Globus pallidus (tissue), 1 donor: ENCODE data around the gene DDX3X.
A peak's percentile ranks its signal among the peaks of the same experiment; 100 is the strongest.
"Not testable (repeated sequence)": the region's sequence is repeated elsewhere in the genome, so short reads cannot be mapped to it uniquely, and the experiment has no call there.

Experiments used
- DNase-seq: peaks from one replicate; pipeline ENCODE4 v3.0.0-alpha.2; 2015; ENCODE audit warnings: low spot score

Gene DDX3X

DNA sequence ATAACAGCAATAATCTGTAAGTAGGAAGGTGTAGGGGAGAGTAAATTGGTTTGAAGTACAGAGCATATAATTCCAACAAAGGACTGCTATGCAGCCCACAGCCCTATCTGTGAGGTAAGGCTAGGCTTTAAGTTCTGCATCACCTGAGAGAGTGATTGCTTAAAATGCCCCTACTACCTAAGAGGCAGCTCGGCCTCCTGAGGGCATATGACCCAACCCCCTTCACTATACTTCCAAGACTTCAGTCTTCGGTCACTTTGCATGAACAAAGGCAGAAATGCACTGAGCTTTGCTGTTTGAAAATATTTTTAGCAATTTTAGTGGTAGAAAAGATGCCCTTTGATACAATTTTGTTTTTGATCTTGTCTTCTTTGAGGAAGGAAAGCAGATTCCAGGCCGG lies 4.9 kb upstream of the DDX3X start:
- DNase-seq, result no peak

DNA sequence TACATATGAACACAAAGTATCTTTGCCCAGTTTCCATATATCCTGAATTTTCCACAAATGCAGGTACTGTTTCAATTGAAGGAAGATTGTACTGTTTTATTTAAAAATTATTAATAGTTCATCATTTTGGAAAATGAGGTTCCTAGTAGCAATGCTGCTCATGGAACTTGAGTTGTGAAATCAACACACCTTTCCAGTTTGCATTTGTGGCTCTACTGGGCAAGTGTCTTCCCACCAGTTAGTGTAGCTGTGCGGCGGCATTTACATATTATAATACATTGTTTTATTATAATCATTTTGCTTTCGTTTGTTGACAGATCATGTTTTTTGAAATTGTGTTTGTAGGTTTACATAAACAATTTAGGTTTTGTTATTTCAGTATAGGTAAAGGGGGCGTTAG lies 2.0 kb upstream of the DDX3X start:
- no peak for DNase-seq

DNA sequence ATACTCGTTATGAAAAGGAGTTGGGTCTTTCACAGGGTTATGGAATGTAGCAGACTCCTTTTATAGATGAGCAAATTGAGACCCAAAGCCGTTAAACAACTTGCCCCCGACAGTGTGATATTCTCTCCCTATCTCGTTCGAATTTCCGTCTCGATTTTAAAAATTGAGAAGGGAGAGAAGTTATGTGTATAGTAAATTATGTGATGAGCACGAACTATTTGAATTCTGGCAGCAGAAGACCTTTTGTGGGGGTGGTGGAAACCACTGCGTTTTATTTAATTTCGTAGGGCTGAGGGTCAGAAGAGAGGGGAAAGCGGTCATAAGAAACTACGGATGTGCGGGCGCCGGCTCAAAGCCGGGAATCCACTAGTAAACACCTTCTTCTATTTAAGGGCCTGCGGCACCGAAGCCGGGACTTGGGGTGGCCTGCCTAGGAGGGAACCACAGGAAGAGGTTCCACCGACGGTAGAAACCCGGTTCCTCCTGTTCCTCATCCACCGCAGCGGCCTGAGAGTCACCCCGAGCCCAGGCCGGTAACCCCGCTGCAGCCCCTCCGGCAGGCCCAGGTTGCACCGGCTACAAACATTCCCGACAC lies 1.5 kb upstream of the DDX3X start:
- peak; percentile 32 for DNase-seq

DNA sequence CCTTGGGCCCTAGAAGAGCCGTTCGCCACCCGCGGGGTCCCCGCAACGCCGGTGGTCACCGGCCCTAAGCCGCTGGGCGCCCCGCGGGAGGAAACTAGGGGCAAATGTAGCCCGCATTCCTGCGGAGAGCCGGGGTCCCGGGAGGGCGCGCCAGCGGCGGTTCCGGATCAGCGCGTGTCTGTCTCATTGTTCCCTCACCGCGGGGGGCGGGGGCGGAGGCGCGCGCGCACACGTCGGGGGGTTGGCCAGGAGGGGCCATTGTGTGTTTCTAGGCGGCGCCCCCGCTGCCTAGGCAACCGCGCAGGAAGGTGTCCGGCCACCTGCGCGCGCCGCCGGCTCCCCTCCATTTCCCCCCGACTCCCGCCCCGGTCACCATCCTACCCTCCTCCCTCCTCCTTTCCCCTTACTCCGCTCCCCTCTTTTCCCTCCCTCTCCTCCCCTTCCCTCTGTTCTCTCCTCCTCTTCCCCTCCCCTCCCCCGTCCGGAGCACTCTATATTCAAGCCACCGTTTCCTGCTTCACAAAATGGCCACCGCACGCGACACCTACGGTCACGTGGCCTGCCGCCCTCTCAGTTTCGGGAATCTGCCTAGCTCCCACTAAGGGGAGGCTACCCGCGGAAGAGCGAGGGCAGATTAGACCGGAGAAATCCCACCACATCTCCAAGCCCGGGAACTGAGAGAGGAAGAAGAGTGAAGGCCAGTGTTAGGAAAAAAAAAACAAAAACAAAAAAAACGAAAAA lies 789 bp upstream of the DDX3X start:
- DNase-seq, result peak; percentile 74

GRCh38 chrX:41334363-41335197 lies 618 bp downstream of the DDX3X start:
- DNase-seq, result peak; percentile 75

DNA sequence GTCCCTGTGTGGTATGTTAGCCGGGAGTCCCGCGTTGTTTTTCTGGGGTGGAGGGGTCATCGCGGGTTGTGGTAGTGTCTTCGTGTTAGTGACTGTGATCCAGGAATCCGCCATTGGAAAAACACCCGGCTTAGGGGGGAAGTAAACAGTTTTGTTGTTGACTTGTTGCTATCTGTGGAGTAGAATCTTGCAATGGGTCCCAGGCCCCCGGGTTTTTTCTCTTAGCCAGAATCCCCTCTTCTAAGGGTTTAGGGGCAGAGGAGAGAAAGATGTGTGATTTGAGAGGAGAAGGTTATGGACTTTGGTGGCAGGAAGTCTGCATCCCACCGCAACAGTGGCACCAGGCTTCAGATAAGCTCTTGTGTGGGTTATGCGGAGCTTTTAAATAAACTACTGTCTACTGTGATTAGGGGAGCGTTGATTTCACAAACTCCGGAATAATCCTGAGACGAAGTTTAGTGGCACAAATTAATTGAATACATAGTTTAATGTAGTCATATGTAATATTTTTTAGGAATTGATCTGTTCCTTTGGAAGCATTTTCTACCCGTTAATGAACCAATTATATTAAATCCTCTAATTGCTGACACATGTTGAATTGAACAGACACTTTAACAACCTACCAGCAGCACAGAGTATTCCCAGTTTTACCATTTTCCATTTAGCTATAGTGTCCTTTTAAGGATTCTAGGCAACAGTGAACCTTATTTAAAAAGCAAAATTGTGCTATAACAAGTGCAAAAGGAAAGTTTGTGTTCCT lies 1.4 kb downstream of the DDX3X start:
- DNase-seq, result no peak

DNA sequence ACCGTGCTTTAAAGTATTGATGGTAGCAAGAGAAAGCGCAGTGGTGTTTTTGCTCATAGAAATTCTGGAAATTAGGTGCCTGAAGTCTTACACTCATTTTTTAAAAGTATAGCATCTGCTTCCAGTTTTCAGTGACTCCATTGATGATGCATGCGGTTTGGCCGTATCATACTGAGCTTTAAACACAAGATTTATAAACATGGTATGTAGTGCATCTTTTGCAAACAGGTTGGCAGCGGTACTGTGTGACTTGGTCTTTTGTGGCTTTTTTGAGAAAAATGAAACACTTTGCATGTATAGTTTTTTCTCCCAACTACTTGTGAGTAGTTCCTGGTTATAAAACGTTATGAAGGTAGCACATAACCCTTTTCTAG lies 2.0 kb downstream of the DDX3X start:
- no peak for DNase-seq

- no peak for DNase-seq
Observed at GRCh38 chrX:41336447-41336846, 2.5 kb downstream of the DDX3X start.

DNA sequence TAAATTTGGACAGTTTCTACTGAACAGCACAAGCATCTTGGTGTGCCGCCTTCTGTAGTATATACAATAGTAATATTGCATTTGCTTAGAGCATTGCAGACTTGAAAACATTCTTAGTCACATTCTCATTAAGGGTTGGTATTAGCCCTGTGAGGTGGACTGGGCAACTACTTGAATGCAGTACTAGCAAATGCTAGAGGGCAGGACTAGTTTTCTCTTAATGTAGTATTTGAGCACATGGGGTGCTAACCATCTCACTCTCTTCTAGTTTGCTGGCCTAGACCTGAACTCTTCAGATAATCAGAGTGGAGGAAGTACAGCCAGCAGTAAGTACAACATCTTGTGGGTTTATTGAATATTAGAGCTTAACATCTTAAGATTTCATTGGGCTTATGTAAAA lies 3.2 kb downstream of the DDX3X start:
- DNase-seq, result no peak

DNA sequence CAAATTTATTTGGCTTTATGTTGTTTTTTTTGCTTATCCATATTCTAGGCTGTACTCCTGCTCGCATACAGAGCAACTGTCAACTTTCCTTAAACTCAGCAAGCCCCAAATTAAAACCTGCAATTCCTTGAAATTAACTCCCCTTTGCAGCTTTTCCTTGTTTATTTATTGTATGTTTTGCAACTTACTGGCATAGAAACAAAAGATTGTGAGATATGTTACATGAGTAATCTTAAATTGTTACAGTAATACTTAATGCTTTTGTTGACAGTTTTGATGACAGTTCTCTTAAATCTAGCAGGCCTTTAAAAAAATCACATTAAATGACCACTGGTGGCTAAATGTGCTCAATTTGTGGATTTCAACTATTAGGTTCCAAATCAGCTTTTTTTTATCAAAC lies 4.5 kb downstream of the DDX3X start:
- DNase-seq, result no peak

DNA sequence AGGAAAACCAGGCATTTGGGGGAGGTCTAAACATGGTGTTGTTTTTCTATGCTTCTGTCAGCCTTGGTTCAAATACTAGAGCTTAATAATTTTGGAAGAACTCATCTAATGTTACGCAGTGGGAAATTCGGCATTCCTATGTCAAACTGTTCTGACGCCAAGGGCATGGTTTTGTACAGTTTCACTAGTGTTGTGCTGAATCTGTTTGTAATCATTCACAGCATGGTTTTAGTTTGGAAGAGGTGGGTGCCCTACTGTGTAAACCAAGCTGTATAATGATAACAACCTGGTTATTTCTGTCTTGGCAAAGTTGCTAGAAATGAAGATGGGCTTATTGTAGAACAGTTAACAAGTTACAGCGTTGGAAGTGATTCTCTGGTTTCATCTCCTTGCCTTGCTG lies 5.2 kb downstream of the DDX3X start:
- DNase-seq, result no peak

- no peak for DNase-seq
Observed at GRCh38 chrX:41344053-41344452, 10.1 kb downstream of the DDX3X start.

GRCh38 chrX:41347186-41347585 lies 13.2 kb downstream of the DDX3X start:
- no peak for DNase-seq

DNA sequence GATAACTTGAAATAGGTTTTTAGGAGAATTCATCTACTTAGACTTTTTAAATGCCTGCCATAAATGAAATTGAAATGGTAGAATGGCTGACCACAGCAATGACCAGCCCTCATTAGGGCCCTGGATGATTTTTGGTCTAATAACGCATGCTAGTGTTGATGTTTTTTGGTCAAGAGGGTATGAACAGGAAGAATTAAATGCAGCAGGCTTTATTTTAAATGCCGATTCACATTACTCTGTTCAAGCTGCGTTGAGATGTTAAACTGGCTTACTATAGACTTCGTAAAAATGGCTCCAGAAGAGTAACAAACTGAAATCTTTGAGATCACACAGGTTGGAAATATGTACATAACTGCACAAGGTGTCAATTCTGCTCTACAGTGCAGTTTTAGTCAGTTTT lies 14.6 kb downstream of the DDX3X start:
- DNase-seq, result no peak

DNA sequence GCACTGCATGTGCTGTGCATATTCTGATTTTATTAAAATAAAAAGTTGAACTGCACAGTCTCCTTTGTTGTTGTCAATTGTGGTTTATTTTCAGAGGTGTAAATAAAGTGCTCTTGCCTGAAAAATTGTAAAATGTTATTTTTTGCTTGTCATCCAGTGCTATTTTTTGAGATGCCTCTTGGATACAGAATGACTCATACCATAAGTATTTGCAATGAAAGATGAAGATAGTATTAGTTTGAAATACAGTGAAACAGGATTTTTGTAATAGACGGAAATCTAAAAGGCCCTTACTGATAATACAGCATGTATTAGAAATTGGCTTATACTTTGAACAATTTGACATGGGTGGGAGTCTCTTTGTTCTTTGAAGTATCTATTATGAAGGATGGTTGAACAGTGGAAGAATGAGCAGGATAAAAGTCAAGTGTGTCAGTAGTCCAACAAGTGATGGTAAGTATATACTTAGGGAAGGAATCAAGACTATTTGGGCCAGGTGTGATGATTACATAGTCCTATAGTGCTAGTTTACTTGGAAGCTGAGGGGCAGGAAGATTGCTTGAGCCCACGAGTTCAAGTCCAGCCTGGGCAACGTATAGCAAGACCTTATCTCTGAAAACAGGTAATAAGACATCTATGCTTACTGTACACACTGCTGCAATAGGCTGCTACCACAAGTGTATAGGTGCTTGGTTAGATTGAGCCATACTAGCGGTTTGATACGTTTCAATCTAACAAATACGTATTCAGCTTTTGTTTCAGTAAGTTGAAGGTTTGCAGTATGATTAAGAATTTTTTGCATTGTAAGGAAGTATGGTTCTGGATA lies 16.4 kb downstream of the DDX3X start:
- DNase-seq, result no peak

DNA sequence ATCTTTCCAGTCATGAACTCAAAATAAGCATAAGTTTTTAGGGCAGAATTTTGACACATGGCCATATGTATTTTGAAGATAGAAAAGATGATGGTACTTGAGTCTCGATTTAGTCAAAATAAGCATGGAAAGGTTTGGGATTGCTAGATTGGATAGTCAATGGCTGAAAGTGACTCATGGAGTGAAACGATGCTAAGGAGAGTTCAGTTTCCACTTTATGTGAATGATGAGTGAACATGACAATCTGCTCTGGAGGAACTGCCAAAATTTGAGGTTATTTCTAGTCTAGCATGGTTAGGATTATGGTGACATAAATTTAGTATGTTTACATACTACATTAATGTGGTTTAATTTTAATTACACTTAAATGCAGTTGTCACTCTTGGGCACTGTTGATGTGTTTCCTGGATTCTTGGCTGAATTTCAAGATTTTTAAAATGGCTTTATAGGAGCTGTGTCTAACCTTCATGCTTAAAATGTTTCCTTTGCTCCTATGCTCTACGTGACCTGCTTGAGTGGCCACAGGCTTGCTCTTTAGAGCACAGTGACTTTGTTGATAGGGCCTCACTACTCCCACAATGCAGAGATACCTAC lies 17.1 kb downstream of the DDX3X start:
- no peak for DNase-seq

DNA sequence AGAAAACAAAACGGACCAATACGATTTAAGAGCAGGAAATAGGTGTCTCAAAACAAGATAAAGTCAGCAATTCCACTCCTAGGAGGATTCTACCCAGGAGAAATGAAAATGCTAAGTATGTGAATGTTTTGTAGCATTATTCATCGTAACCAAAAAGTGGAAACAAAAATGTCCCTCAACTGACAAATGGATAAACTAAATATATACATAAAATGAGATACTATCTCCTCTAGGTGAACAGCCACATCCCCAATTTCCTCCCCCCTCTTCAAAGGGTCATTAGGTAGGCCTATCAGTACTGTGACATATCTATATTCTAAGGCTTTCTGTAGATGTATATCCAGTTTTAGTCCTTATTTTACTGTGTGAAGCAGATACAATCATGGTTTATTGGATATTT lies 18.0 kb downstream of the DDX3X start:
- DNase-seq, result no peak

GRCh38 chrX:41352329-41352838 lies 18.4 kb downstream of the DDX3X start:
- DNase-seq, result no peak

DNA sequence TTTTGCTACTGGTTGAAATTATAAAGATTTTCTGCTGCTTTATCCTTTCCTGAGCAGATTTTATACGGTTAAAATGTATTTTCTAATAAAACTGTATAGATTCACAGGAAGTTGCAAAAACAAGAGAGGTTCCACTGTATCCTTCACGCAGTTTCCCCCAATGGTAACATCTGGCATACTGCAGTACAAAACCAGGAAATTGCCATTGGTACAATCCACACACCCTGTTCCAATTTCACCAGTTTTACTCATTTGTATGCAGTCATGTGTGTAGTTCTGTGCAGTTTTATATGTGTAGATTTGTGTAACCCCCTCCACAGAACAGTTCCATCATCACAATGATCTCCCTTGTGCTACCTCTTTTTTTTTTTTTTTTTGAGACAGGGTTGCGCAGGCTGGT lies 20.0 kb downstream of the DDX3X start:
- DNase-seq, result no peak

GRCh38 chrX:41369152-41369551 lies 35.2 kb downstream of the DDX3X start:
- DNase-seq, result no peak

GRCh38 chrX:41371575-41371974 lies 37.6 kb downstream of the DDX3X start:
- DNase-seq, result not testable (repeated sequence)
